ENCODE data around the gene IRAK2.

- TF ChIP-seq TAF1 (IDR thresholded peaks at IDR 0.05; ENCODE audit: borderline replicate concordance, insufficient read depth, low read length) (no peak), POLR2AphosphoS5 (IDR thresholded peaks at IDR 0.05; ENCODE audit: low read depth, low read length) (no peak)
Observed at GRCh38 chr3:10160925-10161324, 3.8 kb upstream of the IRAK2 start.
